Left lung (tissue), 10 donors: ENCODE data around the gene MAP2K4. TPM values are rescaled to one million over a fixed set of nuclear protein-coding genes. Genes with fewer than 3 reads are reported as not detected.

ENCODE experiments used
- ATAC-seq: fragments of 200-7000 bp; cut with Tn5 transposase; one replicate; pipeline ENCODE4 v1.9.1; 2020; ENCODE audit warnings: moderate library complexity
- DNase-seq, 4 donors: peaks; one replicate each; pipeline ENCODE4 v3.0.0-alpha.2; 2013 to 2020
- H3K27ac ChIP-seq, 2 donors: fragments of 200-600 bp; sonication (generic) in 1 of 2; one replicate each; pipeline versions ENCODE4 v1.5.0 to v1.8.0; 2020 to 2021
- H3K27me3 ChIP-seq, 2 donors: fragments of 200-600 bp; sonication (generic) in 1 of 2; one replicate each; pipeline versions ENCODE4 v1.5.0 to v1.8.0; 2020 to 2021
- H3K36me3 ChIP-seq, 2 donors: fragments of 200-600 bp; sonication (generic) in 1 of 2; one replicate each; pipeline versions ENCODE4 v1.5.0 to v1.8.0; 2020 to 2021
- H3K4me1 ChIP-seq, 2 donors: fragments of 200-600 bp; one replicate each; pipeline ENCODE4 v1.8.0; 2021
- H3K4me3 ChIP-seq, 2 donors: fragments of 200-600 bp; sonication (generic) in 1 of 2; one replicate each; pipeline versions ENCODE4 v1.5.0 to v1.8.0; 2020 to 2021; ENCODE audit warnings: mild to moderate bottlenecking in 1 of 2
- H3K9me3 ChIP-seq, 2 donors: fragments of 200-600 bp; sonication (generic) in 1 of 2; one replicate each; pipeline versions ENCODE4 v1.5.0 to v1.8.0; 2020 to 2021
- CTCF ChIP-seq, 2 donors: fragments of 200-600 bp; sonication (generic) in 1 of 2; IDR thresholded peaks; one replicate each; pipeline versions ENCODE4 v1.5.0 to v1.8.0; 2021; ENCODE audit warnings: antibody characterized with exemption in 2 of 2
- intact Hi-C, 2 donors: fragments of 100-400 bp; cut with DNase I; formaldehyde crosslinking; loops; one replicate each; pipeline versions ENCODE4 v1.11.2 to v1.14.2; 2022
- polyA plus RNA-seq, 6 donors: library from polyadenylated mRNA; unstranded; fragments of 120-200 nt; gene quantifications; one replicate each; pipeline ENCODE4 v1.2.1, GENCODE V29; 2013; ENCODE audit not compliant: insufficient read length in 6 of 6
- total RNA-seq, 2 donors: library from RNA; stranded (reverse); fragmentation: NEBNext Ultra II Directional; extraction: Animal tissue kit (Norgen Biotek cat#: 25700); gene quantifications; one replicate each; pipeline ENCODE4 v1.2.1, GENCODE V29; 2021
- donor health status: DM: no; HTN: yes; CAD: no.
- donor health status: DM: no; HTN: no; CAD: no.

The MAP2K4 gene
- total and polyA plus RNA-seq, 8 donors: 29.4 to 36.7 (median 34.1) TPM

- no peak for ATAC-seq
- intact Hi-C loops: no loop called here
- Histone ChIP-seq H3K9me3 (no peaks in the 10 kb centered on the region), H3K27me3 (no peaks in the 10 kb centered on the region), H3K36me3 (peaks cover 0 to 28% of the 10 kb centered on the region in 2 donors), H3K4me3 (no peak overlapping the region), H3K27ac (no peak overlapping the region), H3K4me1 (no peaks in the 10 kb centered on the region)
- TF ChIP-seq CTCF (IDR thresholded peaks at IDR 0.05): no peak
- no peak for DNase-seq
These were observed 57.1 kb downstream of the MAP2K4 start for GRCh38 chr17:12077773-12078172.

GRCh38 chr17:12078791-12079190 is 58.1 kb downstream of the MAP2K4 start:
- no peaks in the 10 kb centered on the region for H3K27me3 ChIP-seq
- H3K9me3 ChIP-seq: no peaks in the 10 kb centered on the region
- DNase-seq (no peak), ATAC-seq (no peak)
- peaks cover 0 to 26% of the 10 kb centered on the region in 2 donors for H3K36me3 ChIP-seq
- H3K27ac ChIP-seq: no peak overlapping the region
- H3K4me3 ChIP-seq: no peak overlapping the region
- intact Hi-C loops: no loop called here
- TF ChIP-seq CTCF (IDR thresholded peaks at IDR 0.05): no peak
- H3K4me1 ChIP-seq: no peaks in the 10 kb centered on the region

GRCh38 chr17:12081720-12082119 is 61.0 kb downstream of the MAP2K4 start:
- Histone ChIP-seq H3K9me3 (no peaks in the 10 kb centered on the region), H3K4me1 (no peaks in the 10 kb centered on the region), H3K27ac (no peak overlapping the region), H3K36me3 (peaks cover 0 to 18% of the 10 kb centered on the region in 2 donors), H3K27me3 (no peaks in the 10 kb centered on the region), H3K4me3 (no peak overlapping the region)
- ATAC-seq (no peak), DNase-seq (no peak)
- no peak for TF ChIP-seq CTCF (IDR thresholded peaks at IDR 0.05)
- intact Hi-C loops: no loop called here

DNA sequence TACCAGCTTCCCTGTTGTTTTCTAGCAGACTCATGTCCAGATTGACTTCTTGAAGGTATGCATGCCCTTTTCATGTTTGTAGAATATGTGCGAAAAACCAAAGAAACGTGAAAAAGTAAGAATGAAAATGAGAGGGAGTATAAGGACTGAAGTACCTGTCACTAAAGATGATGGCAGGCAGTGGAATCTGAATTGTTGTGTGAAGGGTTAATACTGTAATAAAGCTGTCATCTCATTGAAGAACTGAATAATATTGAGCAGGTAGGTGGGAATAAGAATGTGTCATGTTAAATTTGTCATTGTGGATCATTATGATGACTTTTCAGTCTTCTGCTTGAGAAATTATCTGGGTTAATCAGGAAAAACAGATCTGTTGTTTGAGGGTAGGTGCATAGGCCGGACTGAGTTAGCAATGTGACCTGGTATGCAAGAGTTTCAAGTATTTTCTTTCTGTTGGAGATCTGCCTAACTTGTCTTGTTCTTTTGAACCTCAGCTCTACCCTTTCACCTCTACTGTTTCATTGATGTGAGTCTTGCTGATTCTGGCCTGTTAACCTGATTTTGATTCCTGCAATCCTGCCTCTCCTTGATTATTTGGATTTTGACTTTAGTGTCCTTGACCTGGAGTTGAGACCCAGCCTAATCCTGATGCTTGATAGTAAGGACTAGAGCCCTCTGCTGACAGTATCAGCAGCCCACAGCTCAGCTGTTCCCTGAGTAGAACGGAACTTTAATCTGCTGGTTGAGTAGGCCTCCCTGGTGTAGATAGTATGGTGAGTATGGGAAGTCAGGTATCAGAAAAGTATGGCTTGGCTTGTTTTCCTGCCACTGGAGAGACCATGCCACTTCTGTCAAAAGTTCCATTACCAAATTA is 64.6 kb downstream of the MAP2K4 start:
- no peaks in the 10 kb centered on the region for H3K9me3 ChIP-seq
- H3K27me3 ChIP-seq: no peaks in the 10 kb centered on the region
- H3K4me1 ChIP-seq: peaks cover 0 to 3% of the 10 kb centered on the region in 2 donors
- ATAC-seq (no peak), DNase-seq (no peak)
- peaks cover 0 to 4% of the 10 kb centered on the region in 2 donors for H3K36me3 ChIP-seq
- intact Hi-C loops: no loop called here
- H3K27ac ChIP-seq: no peak overlapping the region
- no peak for TF ChIP-seq CTCF (IDR thresholded peaks at IDR 0.05)
- no peak overlapping the region for H3K4me3 ChIP-seq

GRCh38 chr17:12088035-12088434 is 67.4 kb downstream of the MAP2K4 start:
- H3K27me3 ChIP-seq: no peaks in the 10 kb centered on the region
- H3K9me3 ChIP-seq: no peaks in the 10 kb centered on the region
- peaks cover 0 to 3% of the 10 kb centered on the region in 2 donors for H3K4me1 ChIP-seq
- intact Hi-C loops: no loop called here
- ATAC-seq (no peak), DNase-seq (no peak)
- H3K4me3 ChIP-seq: no peak overlapping the region
- no peak for TF ChIP-seq CTCF (IDR thresholded peaks at IDR 0.05)
- H3K36me3 ChIP-seq: peaks cover 0 to 8% of the 10 kb centered on the region in 2 donors
- H3K27ac ChIP-seq: no peak overlapping the region
